ENCODE measurements around the gene ESR1. TPM values are rescaled to one million over a fixed set of nuclear protein-coding genes. Genes with fewer than 3 reads are reported as not detected.

ESR1 gene
- total RNA-seq, 1 donor from 2014 or later, result 17.5 TPM

DNA sequence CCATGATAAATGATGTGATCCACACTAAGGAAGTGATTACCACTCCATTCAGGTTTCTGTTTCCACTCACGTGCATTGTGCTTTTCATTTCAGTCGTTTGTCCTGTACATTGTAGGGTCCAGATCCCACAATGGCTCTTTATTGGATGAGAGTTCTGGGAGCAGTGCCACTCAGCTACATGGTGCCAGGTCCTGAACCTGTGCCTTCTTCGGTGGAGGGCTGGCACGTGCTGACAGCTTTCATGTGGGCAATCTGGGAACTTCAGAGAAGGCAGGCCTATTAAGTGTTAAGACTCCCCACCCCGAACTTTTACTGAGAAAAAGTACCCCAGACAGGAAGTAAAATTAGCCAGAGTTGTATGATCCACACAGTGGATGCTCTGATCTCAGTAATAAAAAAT, 255.0 kb downstream of the ESR1 start:
- no peaks in the 10 kb centered on the region for H3K27me3 Mint-ChIP-seq
- intact Hi-C loops (cut with micrococcal nuclease), result no loop called here
- ATAC-seq (ENCODE audit: low read depth), result no peak

DNA sequence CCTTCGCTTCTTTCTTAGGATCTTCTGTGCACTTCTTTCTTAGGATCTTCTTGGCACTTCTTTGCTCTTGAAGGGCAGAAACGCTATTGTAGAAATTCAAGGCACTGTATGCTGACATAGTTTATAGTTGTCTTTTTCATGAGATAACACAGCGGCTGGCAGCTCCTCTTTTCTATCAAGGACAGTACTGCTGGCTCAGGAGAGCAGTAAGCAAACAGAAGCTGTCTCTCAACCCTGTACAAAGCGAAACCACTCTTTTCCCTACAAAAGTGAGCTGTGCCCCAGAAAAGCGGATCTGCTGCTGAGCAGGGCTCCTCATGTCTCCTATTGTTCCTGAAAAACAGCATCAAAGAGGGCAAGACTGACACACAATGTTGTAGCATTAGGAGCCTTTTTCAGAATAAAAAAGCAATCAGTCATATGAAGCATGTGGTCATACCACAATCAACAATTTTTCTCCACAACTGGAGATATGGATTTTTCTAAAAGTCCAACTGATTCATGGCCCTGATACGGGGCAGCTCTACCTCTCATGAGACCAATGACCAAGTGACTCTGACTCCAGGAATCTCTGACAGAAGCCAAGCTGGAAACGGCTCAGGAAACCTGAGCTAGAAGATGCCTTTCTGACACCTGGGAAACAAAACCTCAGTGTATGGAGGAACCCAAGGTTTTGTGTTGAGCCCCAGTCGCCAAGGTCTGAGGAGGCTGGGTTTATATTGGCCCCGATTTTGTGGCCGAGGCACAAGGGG, 255.9 kb downstream of the ESR1 start:
- no peak for ATAC-seq (ENCODE audit: low read depth)

More for the DNA sequence above, 255.0 kb downstream of the ESR1 start:
- H3K4me3 Mint-ChIP-seq, result no peak overlapping the region
- H3K4me1 Mint-ChIP-seq, result no peaks in the 10 kb centered on the region
- TF ChIP-seq, protein P1, sequence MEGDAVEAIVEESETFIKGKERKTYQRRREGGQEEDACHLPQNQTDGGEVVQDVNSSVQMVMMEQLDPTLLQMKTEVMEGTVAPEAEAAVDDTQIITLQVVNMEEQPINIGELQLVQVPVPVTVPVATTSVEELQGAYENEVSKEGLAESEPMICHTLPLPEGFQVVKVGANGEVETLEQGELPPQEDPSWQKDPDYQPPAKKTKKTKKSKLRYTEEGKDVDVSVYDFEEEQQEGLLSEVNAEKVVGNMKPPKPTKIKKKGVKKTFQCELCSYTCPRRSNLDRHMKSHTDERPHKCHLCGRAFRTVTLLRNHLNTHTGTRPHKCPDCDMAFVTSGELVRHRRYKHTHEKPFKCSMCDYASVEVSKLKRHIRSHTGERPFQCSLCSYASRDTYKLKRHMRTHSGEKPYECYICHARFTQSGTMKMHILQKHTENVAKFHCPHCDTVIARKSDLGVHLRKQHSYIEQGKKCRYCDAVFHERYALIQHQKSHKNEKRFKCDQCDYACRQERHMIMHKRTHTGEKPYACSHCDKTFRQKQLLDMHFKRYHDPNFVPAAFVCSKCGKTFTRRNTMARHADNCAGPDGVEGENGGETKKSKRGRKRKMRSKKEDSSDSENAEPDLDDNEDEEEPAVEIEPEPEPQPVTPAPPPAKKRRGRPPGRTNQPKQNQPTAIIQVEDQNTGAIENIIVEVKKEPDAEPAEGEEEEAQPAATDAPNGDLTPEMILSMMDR (IDR thresholded peaks at IDR 0.05), result no peak
- no peak for DNase-seq
- H3K36me3 Mint-ChIP-seq (ENCODE audit: low read depth), result no peaks in the 10 kb centered on the region
- ChIA-PET CTCF (no interaction called here), POLR2A (no interaction called here)
- no peaks in the 10 kb centered on the region for H3K9me3 Mint-ChIP-seq
- no peak overlapping the region for H3K27ac Mint-ChIP-seq

DNA sequence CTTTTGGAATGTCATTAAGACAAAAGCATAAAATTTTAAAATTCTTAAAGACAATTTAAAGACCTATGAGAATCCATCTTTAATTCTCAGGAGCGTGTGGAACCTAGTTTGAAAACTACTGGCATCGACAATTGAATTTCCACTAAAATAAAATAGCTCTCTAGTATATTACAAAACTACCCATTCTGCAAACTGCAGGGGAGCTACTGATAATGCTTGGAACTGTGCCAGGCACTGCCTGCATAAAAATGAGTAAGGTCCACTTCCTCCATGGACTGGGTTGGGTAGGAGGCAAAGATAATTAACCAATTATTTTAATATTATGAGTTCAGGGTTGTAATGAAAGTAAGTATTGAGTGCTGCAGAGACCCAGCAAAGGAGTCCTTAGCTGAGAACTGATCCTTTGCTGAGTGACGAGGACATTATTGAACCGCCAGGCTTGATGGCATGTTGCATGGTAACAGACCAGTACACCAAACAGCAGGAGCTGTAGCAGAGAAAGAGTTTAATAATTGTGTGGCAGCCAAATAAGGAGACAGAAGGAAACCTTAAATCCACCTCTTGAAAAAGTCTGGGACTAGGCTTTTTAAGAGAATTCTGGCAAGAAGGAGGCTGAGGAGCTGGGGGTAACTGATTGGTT, 261.3 kb downstream of the ESR1 start:
- H3K9me3 Mint-ChIP-seq, result no peaks in the 10 kb centered on the region
- intact Hi-C loops (cut with micrococcal nuclease), result no loop called here
- DNase-seq (no peak), ATAC-seq (ENCODE audit: low read depth) (no peak)
- no peaks in the 10 kb centered on the region for H3K36me3 Mint-ChIP-seq (ENCODE audit: low read depth)
- H3K4me3 Mint-ChIP-seq, result no peak overlapping the region
- ChIA-PET POLR2A (no interaction called here), CTCF (no interaction called here)
- H3K27me3 Mint-ChIP-seq, result peaks cover 2% of the 10 kb centered on the region
- no peak overlapping the region for H3K27ac Mint-ChIP-seq
- TF ChIP-seq, protein P1 (IDR thresholded peaks at IDR 0.05), result no peak
- no peaks in the 10 kb centered on the region for H3K4me1 Mint-ChIP-seq

More for the DNA sequence above, 255.9 kb downstream of the ESR1 start:
- no peak for DNase-seq
- Mint-ChIP-seq H3K27me3 (no peaks in the 10 kb centered on the region), H3K9me3 (no peaks in the 10 kb centered on the region), H3K4me3 (no peak overlapping the region), H3K4me1 (no peaks in the 10 kb centered on the region), H3K36me3 (ENCODE audit: low read depth) (no peaks in the 10 kb centered on the region), H3K27ac (no peak overlapping the region)
- intact Hi-C loops (cut with micrococcal nuclease), result no loop called here
- TF ChIP-seq, protein P1 (IDR thresholded peaks at IDR 0.05), result no peak
- ChIA-PET POLR2A (no interaction called here), CTCF (no interaction called here)

DNA sequence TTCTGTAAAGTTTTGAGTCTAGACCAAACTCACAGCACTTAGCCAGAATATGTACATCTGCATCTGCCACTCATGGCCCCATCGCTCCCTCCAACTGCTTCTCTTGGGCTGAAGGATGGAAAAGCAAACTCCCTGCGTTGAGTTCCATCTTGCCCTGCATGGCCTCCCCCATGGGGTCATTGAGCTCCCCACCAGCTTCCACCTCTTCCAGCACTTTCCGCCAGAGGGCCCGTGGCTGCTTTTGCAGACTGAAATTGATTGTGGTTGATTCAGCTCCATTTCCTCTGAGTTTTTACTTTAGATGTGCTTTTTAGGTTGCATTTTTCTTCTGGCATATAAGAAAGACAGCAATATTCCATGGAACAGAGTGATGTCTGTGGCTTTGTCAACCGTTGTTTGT, 263.1 kb downstream of the ESR1 start:
- ChIA-PET CTCF (no interaction called here), POLR2A (no interaction called here)
- no peak overlapping the region for H3K4me3 Mint-ChIP-seq
- no peaks in the 10 kb centered on the region for H3K4me1 Mint-ChIP-seq
- DNase-seq (no peak), ATAC-seq (ENCODE audit: low read depth) (no peak)
- TF ChIP-seq, protein P1 (IDR thresholded peaks at IDR 0.05), result no peak
- H3K36me3 Mint-ChIP-seq (ENCODE audit: low read depth), result peaks cover 13% of the 10 kb centered on the region
- H3K27me3 Mint-ChIP-seq, result peaks cover 2% of the 10 kb centered on the region
- H3K27ac Mint-ChIP-seq, result no peak overlapping the region
- intact Hi-C loops (cut with micrococcal nuclease), result no loop called here
- peaks cover 10% of the 10 kb centered on the region for H3K9me3 Mint-ChIP-seq

DNA sequence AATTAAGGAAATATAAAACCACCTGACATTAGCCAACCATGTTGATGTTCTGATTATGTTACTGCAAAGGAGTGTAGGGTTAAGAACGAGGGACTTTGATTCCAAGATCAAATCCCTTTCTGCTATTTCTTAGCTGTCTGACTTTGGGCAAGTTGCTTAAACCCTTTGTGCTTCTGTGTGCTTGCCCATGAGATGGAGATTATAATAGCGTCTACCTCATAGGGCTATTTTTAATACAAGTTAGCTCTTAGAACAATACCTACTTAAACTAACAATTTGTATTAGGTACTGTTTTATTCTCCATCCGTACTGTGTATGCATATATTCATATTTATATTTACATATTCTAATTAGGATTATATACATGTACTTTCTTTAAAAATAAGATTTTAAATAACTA, 263.8 kb downstream of the ESR1 start:
- Mint-ChIP-seq H3K36me3 (ENCODE audit: low read depth) (peaks cover 17% of the 10 kb centered on the region), H3K27ac (no peak overlapping the region), H3K27me3 (peaks cover 2% of the 10 kb centered on the region), H3K4me1 (no peaks in the 10 kb centered on the region), H3K4me3 (no peak overlapping the region), H3K9me3 (peaks cover 15% of the 10 kb centered on the region)
- no peak for ATAC-seq (ENCODE audit: low read depth)
- ChIA-PET POLR2A (no interaction called here), CTCF (no interaction called here)
- TF ChIP-seq, protein P1 (IDR thresholded peaks at IDR 0.05), result no peak
- DNase-seq, result no peak
- intact Hi-C loops (cut with micrococcal nuclease), result no loop called here
